Liver (tissue), 9 donors: ENCODE results near the gene STOML2. TPM values are rescaled to one million over a fixed set of nuclear protein-coding genes. Genes with fewer than 3 reads are reported as not detected.

Experiments
- DNase-seq: peaks from one replicate; pipeline ENCODE4 v3.0.0-alpha.2; 2017; ENCODE audit warnings: low spot score
- H3K27ac ChIP-seq, 2 donors: one replicate each; pipeline ENCODE4 v1.7.0; 2013; ENCODE audit warnings: inconsistent platforms in 2 of 2, low read length in 2 of 2, control low read depth in 1 of 2, low read depth in 1 of 2, mild to moderate bottlenecking in 1 of 2
- H3K27me3 ChIP-seq, 4 donors: one replicate each; pipeline versions ENCODE4 v1.6.1 to v1.7.0; 2013; ENCODE audit warnings: low read length in 3 of 4, inconsistent platforms in 1 of 4, mild to moderate bottlenecking in 1 of 4, moderate library complexity in 1 of 4; ENCODE audit not compliant: control insufficient read depth in 4 of 4, insufficient read depth in 4 of 4
- H3K36me3 ChIP-seq, 4 donors: one replicate each; pipeline versions ENCODE4 v1.6.1 to v1.7.0; 2013; ENCODE audit warnings: low read length in 3 of 4, mild to moderate bottlenecking in 3 of 4, low read depth in 1 of 4, moderate library complexity in 1 of 4; ENCODE audit not compliant: control insufficient read depth in 4 of 4, insufficient read depth in 3 of 4
- H3K4me1 ChIP-seq, 4 donors: one replicate each; pipeline versions ENCODE4 v1.6.1 to v1.7.0; 2013; ENCODE audit warnings: low read length in 3 of 4, mild to moderate bottlenecking in 3 of 4, moderate library complexity in 1 of 4; ENCODE audit not compliant: control insufficient read depth in 4 of 4, insufficient read depth in 4 of 4
- H3K4me3 ChIP-seq, 3 donors: one replicate each; pipeline versions ENCODE4 v1.6.1 to v1.7.0; 2013; ENCODE audit warnings: low read length in 3 of 3, control low read depth in 1 of 3, low read depth in 1 of 3, mild to moderate bottlenecking in 1 of 3
- H3K9ac ChIP-seq, 2 donors: one replicate each; pipeline ENCODE4 v1.7.0; 2013; ENCODE audit warnings: low read length in 2 of 2, mild to moderate bottlenecking in 2 of 2, moderate library complexity in 2 of 2, control low read depth in 1 of 2, low read depth in 1 of 2
- H3K9me3 ChIP-seq, 4 donors: one replicate each; pipeline versions ENCODE4 v1.6.1 to v1.7.0; 2013; ENCODE audit warnings: low read length in 3 of 4; ENCODE audit not compliant: control insufficient read depth in 4 of 4
- CTCF ChIP-seq: fragments of 150-350 bp; IDR thresholded peaks from 2 replicates; pipeline ENCODE4 v1.5.1; 2017; ENCODE audit warnings: improper control_type of control experiment, low read depth, low read length; ENCODE audit not compliant: missing input control
- EGR1 ChIP-seq, 2 donors: IDR thresholded peaks; 2 replicates each; pipeline ENCODE4 v1.6.1; 2016 to 2018; ENCODE audit warnings: antibody characterized with exemption in 2 of 2, low read depth in 2 of 2
- FOXA1 ChIP-seq: IDR thresholded peaks from 2 replicates; pipeline ENCODE4 v1.6.1; 2016; ENCODE audit warnings: antibody characterized with exemption
- FOXA2 ChIP-seq: IDR thresholded peaks from 2 replicates; pipeline ENCODE4 v1.6.1; 2016; ENCODE audit warnings: antibody characterized with exemption
- GABPA ChIP-seq, 2 donors: IDR thresholded peaks in 1 of 2; conservative IDR thresholded peaks in 1 of 2; 2 replicates each; pipeline ENCODE4 v1.6.1; 2016; ENCODE audit warnings: antibody characterized with exemption in 2 of 2, mild to moderate bottlenecking in 1 of 2, moderate library complexity in 1 of 2
- HNF4A ChIP-seq, 2 donors: conservative IDR thresholded peaks; 2 replicates each; pipeline ENCODE4 v1.6.1; 2016; ENCODE audit warnings: antibody characterized with exemption in 2 of 2, mild to moderate bottlenecking in 2 of 2
- HNF4G ChIP-seq: IDR thresholded peaks from 2 replicates; pipeline ENCODE4 v1.6.1; 2016; ENCODE audit warnings: antibody characterized with exemption
- JUND ChIP-seq, 2 donors: IDR thresholded peaks; 2 replicates each; pipeline ENCODE4 v1.6.1; 2016; ENCODE audit warnings: antibody characterized with exemption in 2 of 2
- NR2F2 ChIP-seq: IDR thresholded peaks from 2 replicates; pipeline ENCODE4 v1.6.1; 2016; ENCODE audit warnings: antibody characterized with exemption
- RAD21 ChIP-seq, 2 donors: IDR thresholded peaks; 2 replicates each; pipeline ENCODE4 v1.6.1; 2016; ENCODE audit warnings: antibody characterized with exemption in 2 of 2, mild to moderate bottlenecking in 2 of 2
- SP1 ChIP-seq: IDR thresholded peaks from 2 replicates; pipeline ENCODE4 v1.6.1; 2018; ENCODE audit warnings: antibody characterized with exemption, mild to moderate bottlenecking
- TAF1 ChIP-seq: conservative IDR thresholded peaks from 2 replicates; pipeline ENCODE4 v1.6.1; 2016; ENCODE audit warnings: antibody characterized with exemption, mild to moderate bottlenecking
- YY1 ChIP-seq: IDR thresholded peaks from 2 replicates; pipeline ENCODE4 v1.6.1; 2016; ENCODE audit warnings: antibody characterized with exemption, mild to moderate bottlenecking
- ZBTB33 ChIP-seq: IDR thresholded peaks from 2 replicates; pipeline ENCODE4 v1.6.1; 2016; ENCODE audit warnings: antibody characterized with exemption
- WGBS: extraction: QIAGEN DNeasy Blood & Tissue Kit; methylation state at CpG from one replicate; pipeline ENCODE4 v1.1.7; 2013; 5-methylcytosine and 5-hydroxymethylcytosine counted together
- polyA plus RNA-seq, 2 donors: library from polyadenylated mRNA; stranded (reverse) in 1 of 2; unstranded in 1 of 2; fragments of 200-250 nt in 1 of 2; fragments of >200 nt in 1 of 2; fragmentation: Nextera tagmentation in 1 of 2; extraction: Ambion mirVana in 1 of 2; gene quantifications; one replicate each; pipeline versions ENCODE4 v1.2.1 to v1.2.3, GENCODE V29; 2013 to 2015
- total RNA-seq, 2 donors: library from RNA; depleted of rRNA; stranded (reverse); fragments of >200 nt; gene quantifications; one replicate each; pipeline ENCODE4 v1.2.3, GENCODE V29; 2014
- TF ChIP-seq, protein P1 (sequence below): IDR thresholded peaks from 2 replicates; pipeline ENCODE4 v1.6.1; 2016; ENCODE audit warnings: antibody characterized with exemption
- TF ChIP-seq, protein P2 (sequence below): IDR thresholded peaks from 2 replicates; pipeline ENCODE4 v1.6.1; 2016; ENCODE audit warnings: antibody characterized with exemption, mild to moderate bottlenecking
- TF ChIP-seq, protein P3 (sequence below): IDR thresholded peaks from 2 replicates; pipeline ENCODE4 v1.6.1; 2016; ENCODE audit warnings: antibody characterized with exemption
- donor health status: healthy.
- donor health status: healthy.
- donor health status: healthy.
- donor health status: healthy.
- donor health status: healthy.

STOML2 gene
- total and polyA plus RNA-seq, 4 donors, result 77.8 to 96.8 (median 81.5) TPM

GRCh38 chr9:35076848-35077247 is 26.1 kb downstream of the STOML2 start:
- Histone ChIP-seq H3K9ac (no peak overlapping the region), H3K27ac (no peak overlapping the region), H3K27me3 (no peaks in the 10 kb centered on the region), H3K9me3 (no peaks in the 10 kb centered on the region), H3K36me3 (peaks cover 0 to 5% (median 0%) of the 10 kb centered on the region in 4 donors), H3K4me3 (no peak overlapping the region), H3K4me1 (peaks cover 2 to 22% (median 16%) of the 10 kb centered on the region in 4 donors)
- DNase-seq, result no peak
- TF ChIP-seq RAD21 (IDR thresholded peaks at IDR 0.05), result no peak
- TF ChIP-seq NR2F2, result no peak
- no peak for TF ChIP-seq HNF4A (conservative IDR thresholded peaks at IDR 0.05)
- WGBS, result 97% methylated on average over 4 of the region's 4 CpGs

- Histone ChIP-seq H3K4me3 (no peak overlapping the region), H3K9ac (no peak overlapping the region), H3K9me3 (no peaks in the 10 kb centered on the region), H3K27me3 (no peaks in the 10 kb centered on the region), H3K27ac (no peak overlapping the region), H3K36me3 (peaks cover 0 to 5% (median 0%) of the 10 kb centered on the region in 4 donors), H3K4me1 (peaks cover 3 to 32% (median 22%) of the 10 kb centered on the region in 4 donors)
- TF ChIP-seq FOXA1 (no peak), ZBTB33 (no peak), SP1 (no peak), EGR1 (IDR thresholded peaks at IDR 0.05; ENCODE audit: low read depth in 2 of 2) (no peak), FOXA2 (no peak), JUND (IDR thresholded peaks at IDR 0.05) (no peak), HNF4G (no peak), GABPA (IDR thresholded peaks at IDR 0.05 in 1 of 2, conservative IDR thresholded peaks at IDR 0.05 in 1 of 2) (no peak)
- TF ChIP-seq, protein P1, sequence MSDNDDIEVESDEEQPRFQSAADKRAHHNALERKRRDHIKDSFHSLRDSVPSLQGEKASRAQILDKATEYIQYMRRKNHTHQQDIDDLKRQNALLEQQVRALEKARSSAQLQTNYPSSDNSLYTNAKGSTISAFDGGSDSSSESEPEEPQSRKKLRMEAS, result no peak
- TF ChIP-seq, protein P2, sequence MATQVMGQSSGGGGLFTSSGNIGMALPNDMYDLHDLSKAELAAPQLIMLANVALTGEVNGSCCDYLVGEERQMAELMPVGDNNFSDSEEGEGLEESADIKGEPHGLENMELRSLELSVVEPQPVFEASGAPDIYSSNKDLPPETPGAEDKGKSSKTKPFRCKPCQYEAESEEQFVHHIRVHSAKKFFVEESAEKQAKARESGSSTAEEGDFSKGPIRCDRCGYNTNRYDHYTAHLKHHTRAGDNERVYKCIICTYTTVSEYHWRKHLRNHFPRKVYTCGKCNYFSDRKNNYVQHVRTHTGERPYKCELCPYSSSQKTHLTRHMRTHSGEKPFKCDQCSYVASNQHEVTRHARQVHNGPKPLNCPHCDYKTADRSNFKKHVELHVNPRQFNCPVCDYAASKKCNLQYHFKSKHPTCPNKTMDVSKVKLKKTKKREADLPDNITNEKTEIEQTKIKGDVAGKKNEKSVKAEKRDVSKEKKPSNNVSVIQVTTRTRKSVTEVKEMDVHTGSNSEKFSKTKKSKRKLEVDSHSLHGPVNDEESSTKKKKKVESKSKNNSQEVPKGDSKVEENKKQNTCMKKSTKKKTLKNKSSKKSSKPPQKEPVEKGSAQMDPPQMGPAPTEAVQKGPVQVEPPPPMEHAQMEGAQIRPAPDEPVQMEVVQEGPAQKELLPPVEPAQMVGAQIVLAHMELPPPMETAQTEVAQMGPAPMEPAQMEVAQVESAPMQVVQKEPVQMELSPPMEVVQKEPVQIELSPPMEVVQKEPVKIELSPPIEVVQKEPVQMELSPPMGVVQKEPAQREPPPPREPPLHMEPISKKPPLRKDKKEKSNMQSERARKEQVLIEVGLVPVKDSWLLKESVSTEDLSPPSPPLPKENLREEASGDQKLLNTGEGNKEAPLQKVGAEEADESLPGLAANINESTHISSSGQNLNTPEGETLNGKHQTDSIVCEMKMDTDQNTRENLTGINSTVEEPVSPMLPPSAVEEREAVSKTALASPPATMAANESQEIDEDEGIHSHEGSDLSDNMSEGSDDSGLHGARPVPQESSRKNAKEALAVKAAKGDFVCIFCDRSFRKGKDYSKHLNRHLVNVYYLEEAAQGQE, result no peak
- DNase-seq, result no peak
- 97% methylated on average over 4 of the region's 4 CpGs for WGBS
These were observed 27.6 kb downstream of the STOML2 start for GRCh38 chr9:35075358-35075757.

DNA sequence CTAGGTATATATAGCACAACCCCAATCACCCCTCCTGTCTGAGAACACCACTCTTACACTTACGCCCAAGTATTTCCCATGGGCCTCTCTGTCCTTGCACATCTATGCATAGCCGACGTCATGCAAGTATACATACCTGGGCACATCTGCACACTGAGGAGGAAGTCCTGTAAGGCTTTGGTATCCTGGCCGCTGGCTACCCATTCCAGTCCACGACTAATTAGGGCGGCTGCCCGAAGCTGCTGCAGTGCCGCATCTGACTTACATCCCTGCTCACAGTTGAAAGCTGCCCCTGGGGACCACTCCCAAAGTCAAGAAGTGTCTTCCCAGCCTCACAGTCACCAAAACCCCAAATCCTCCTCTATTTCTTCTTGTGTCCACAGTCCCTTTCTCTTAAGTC is 28.1 kb downstream of the STOML2 start:
- no peak for DNase-seq
- no peak overlapping the region for H3K9ac ChIP-seq
- peaks cover 8 to 33% (median 25%) of the 10 kb centered on the region in 4 donors for H3K4me1 ChIP-seq
- TF ChIP-seq EGR1 (IDR thresholded peaks at IDR 0.05; ENCODE audit: low read depth in 2 of 2) (no peak), SP1 (no peak), TAF1 (no peak), GABPA (IDR thresholded peaks at IDR 0.05 in 1 of 2, conservative IDR thresholded peaks at IDR 0.05 in 1 of 2) (no peak), YY1 (no peak), CTCF (no peak), FOXA2 (no peak)
- TF ChIP-seq, protein P3, sequence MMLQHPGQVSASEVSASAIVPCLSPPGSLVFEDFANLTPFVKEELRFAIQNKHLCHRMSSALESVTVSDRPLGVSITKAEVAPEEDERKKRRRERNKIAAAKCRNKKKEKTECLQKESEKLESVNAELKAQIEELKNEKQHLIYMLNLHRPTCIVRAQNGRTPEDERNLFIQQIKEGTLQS, result no peak
- TF ChIP-seq, protein P2, result no peak
- H3K9me3 ChIP-seq, result no peaks in the 10 kb centered on the region
- 97% methylated on average over 8 of the region's 8 CpGs for WGBS
- no peak overlapping the region for H3K27ac ChIP-seq
- H3K27me3 ChIP-seq, result no peaks in the 10 kb centered on the region
- H3K36me3 ChIP-seq, result peaks cover 0 to 5% (median 0%) of the 10 kb centered on the region in 4 donors
- H3K4me3 ChIP-seq, result no peak overlapping the region
